CD14-positive monocyte (primary cell): Measurements from ENCODE around the gene BANK1. TPM values are rescaled to one million over a fixed set of nuclear protein-coding genes. Genes with fewer than 3 reads are reported as not detected.
"Not testable (repeated sequence)": the region's sequence is repeated elsewhere in the genome, so short reads cannot be mapped to it uniquely, and the experiment has no call there.

Experiments
- DNase-seq, 3 donors: peaks; one replicate each; pipeline ENCODE4 v3.0.0-alpha.2; 2011 to 2022
- H2AFZ ChIP-seq: 2 replicates; pipeline ENCODE4 v1.6.0; 2012; ENCODE audit warnings: mild to moderate bottlenecking, low read depth, low read length, inconsistent platforms; ENCODE audit not compliant: insufficient read depth, poor library complexity, severe bottlenecking
- H3K27ac ChIP-seq, 2 donors: 1 replicate in 1 of 2; 2 replicates in 1 of 2; pipeline ENCODE4 v1.5.1; 2012 to 2013; ENCODE audit warnings: low read length in 2 of 2, control low read depth in 1 of 2, inconsistent platforms in 1 of 2, low read depth in 1 of 2, mild to moderate bottlenecking in 1 of 2
- H3K27me3 ChIP-seq, 2 donors: one replicate each; pipeline versions ENCODE4 v1.6.0 to v1.6.1; 2011 to 2013; ENCODE audit warnings: low read length in 2 of 2; ENCODE audit not compliant: control insufficient read depth in 2 of 2, insufficient read depth in 2 of 2
- H3K36me3 ChIP-seq, 2 donors: replicated peaks in 1 of 2; 1 replicate in 1 of 2; 2 replicates in 1 of 2; pipeline versions ENCODE4 v1.5.1 to v1.6.1; 2012 to 2013; ENCODE audit warnings: low read length in 2 of 2, control low read depth in 1 of 2, inconsistent platforms in 1 of 2, mild to moderate bottlenecking in 1 of 2; ENCODE audit not compliant: insufficient read depth in 2 of 2, control insufficient read depth in 1 of 2
- H3K4me1 ChIP-seq, 2 donors: 1 replicate in 1 of 2; 2 replicates in 1 of 2; pipeline versions ENCODE4 v1.5.1 to v1.6.1; 2012 to 2013; ENCODE audit warnings: low read length in 2 of 2, control low read depth in 1 of 2, inconsistent platforms in 1 of 2, mild to moderate bottlenecking in 1 of 2, moderate library complexity in 1 of 2; ENCODE audit not compliant: insufficient read depth in 2 of 2, control insufficient read depth in 1 of 2
- H3K4me2 ChIP-seq: replicated peaks from 2 replicates; pipeline ENCODE3; 2012; ENCODE audit warnings: low read length, moderate library complexity, mild to moderate bottlenecking; ENCODE audit not compliant: poor library complexity, severe bottlenecking; ENCODE audit errors: extremely low read depth
- H3K4me3 ChIP-seq, 3 experiments: fragments of 200-600 bp in 1 of 3; sonication (generic) in 1 of 3; replicated peaks in 1 of 3; 1 replicate in 2 of 3; 2 replicates in 1 of 3; pipeline ENCODE4 v1.5.1; 2011 to 2013; ENCODE audit warnings: low read length in 3 of 3, mild to moderate bottlenecking in 3 of 3, control low read depth in 2 of 3, low read depth in 2 of 3, inconsistent platforms in 1 of 3, moderate library complexity in 1 of 3
- H3K79me2 ChIP-seq: 2 replicates; pipeline ENCODE4 v1.6.0; 2012; ENCODE audit warnings: mild to moderate bottlenecking, control low read depth, inconsistent platforms, low read length, moderate library complexity; ENCODE audit not compliant: insufficient read depth
- H3K9ac ChIP-seq: 2 replicates; pipeline ENCODE4 v1.6.0; 2017; ENCODE audit warnings: low read length, mild to moderate bottlenecking; ENCODE audit not compliant: insufficient read depth, poor library complexity, severe bottlenecking
- H3K9me3 ChIP-seq, 2 donors: replicated peaks in 1 of 2; 1 replicate in 1 of 2; 2 replicates in 1 of 2; pipeline versions ENCODE4 v1.5.1 to v1.6.1; 2012 to 2013; ENCODE audit warnings: low read length in 2 of 2, control low read depth in 1 of 2; ENCODE audit not compliant: control insufficient read depth in 1 of 2, insufficient read depth in 1 of 2
- H4K20me1 ChIP-seq: 2 replicates; pipeline ENCODE4 v1.6.0; 2012; ENCODE audit warnings: mild to moderate bottlenecking, low read length, control low read depth, moderate library complexity; ENCODE audit not compliant: insufficient read depth
- H3K27ac Mint-ChIP-seq, 7 donors: one replicate each; pipeline ENCODE4 v1.8.0; 2020; ENCODE audit warnings: mild to moderate bottlenecking in 7 of 7, mixed read lengths in 7 of 7, moderate library complexity in 6 of 7, inconsistent platforms in 2 of 7
- H3K27me3 Mint-ChIP-seq, 3 donors: one replicate each; pipeline ENCODE4 v1.8.0; 2021 to 2022; ENCODE audit warnings: low read depth in 3 of 3, mild to moderate bottlenecking in 3 of 3, mixed read lengths in 3 of 3, moderate library complexity in 3 of 3, inconsistent platforms in 1 of 3
- H3K36me3 Mint-ChIP-seq, 2 donors: one replicate each; pipeline ENCODE4 v1.8.0; 2020; ENCODE audit warnings: mixed read lengths in 2 of 2, inconsistent platforms in 1 of 2, mild to moderate bottlenecking in 1 of 2
- H3K4me1 Mint-ChIP-seq: one replicate; pipeline ENCODE4 v1.8.0; 2020; ENCODE audit warnings: mild to moderate bottlenecking, mixed read lengths
- H3K4me3 Mint-ChIP-seq, 2 donors: one replicate each; pipeline ENCODE4 v1.8.0; 2020; ENCODE audit warnings: mild to moderate bottlenecking in 2 of 2, mixed read lengths in 2 of 2, moderate library complexity in 1 of 2
- H3K9me3 Mint-ChIP-seq, 7 donors: one replicate each; pipeline ENCODE4 v1.8.0; 2020 to 2022; ENCODE audit warnings: mixed read lengths in 7 of 7, mild to moderate bottlenecking in 6 of 7, moderate library complexity in 6 of 7, inconsistent platforms in 2 of 7
- WGBS: methylation state at CpG from one replicate; pipeline ENCODE4 v1.1.5; 2013; ENCODE audit warnings: missing lambda C conversion rate; ENCODE audit not compliant: insufficient coverage; 5-methylcytosine and 5-hydroxymethylcytosine counted together
- intact Hi-C, 2 donors: fragments of 100-400 bp; cut with micrococcal nuclease; formaldehyde crosslinking; loops; one replicate each; pipeline versions ENCODE4 v1.15.0 to v1.15.1; 2023
- polyA plus RNA-seq, 3 donors: library from polyadenylated mRNA; depleted of rRNA in 1 of 3; unstranded in 2 of 3; stranded (reverse) in 1 of 3; fragments of 300-500 nt in 2 of 3; fragments of >200 nt in 1 of 3; fragmentation: Illumina TruSeq in 2 of 3; gene quantifications; 1 replicate in 2 of 3; 2 replicates in 1 of 3; pipeline ENCODE4 v1.2.3, GENCODE V29; 2012 to 2021
- TF ChIP-seq, protein P1 (sequence below): fragments of 200-600 bp; IDR thresholded peaks from one replicate; pipeline ENCODE4 v1.8.0; 2022; ENCODE audit warnings: antibody characterized with exemption, mild to moderate bottlenecking

BANK1 gene
- polyA plus RNA-seq, 3 donors: 2.6 to 5.2 (median 2.9) TPM

DNA sequence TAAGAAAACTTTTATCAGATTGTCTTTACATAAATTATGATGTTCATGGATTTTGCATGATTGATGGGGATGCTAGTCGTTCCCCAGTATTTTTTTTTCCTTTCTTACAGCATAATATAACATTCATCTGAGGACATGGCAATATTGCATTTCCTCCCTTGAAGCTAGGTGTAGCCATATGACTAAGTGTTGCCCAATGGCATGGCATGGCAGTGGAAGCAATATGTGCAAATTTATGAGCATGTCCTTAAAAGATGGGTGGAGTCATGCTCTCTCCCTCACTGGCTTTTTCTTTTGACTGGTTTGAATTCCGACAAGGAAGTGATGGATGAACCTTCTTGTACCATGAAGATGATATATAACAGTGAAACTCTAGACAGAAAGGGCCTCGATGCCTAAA lies 96.3 kb downstream of the BANK1 start:
- Mint-ChIP-seq H3K36me3 (no peaks in the 10 kb centered on the region), H3K4me3 (no peak overlapping the region), H3K9me3 (peaks cover 0 to 8% (median 5%) of the 10 kb centered on the region in 7 donors), H3K4me1 (no peaks in the 10 kb centered on the region), H3K27ac (no peak overlapping the region), H3K27me3 (no peaks in the 10 kb centered on the region)
- Histone ChIP-seq H3K79me2 (no peaks in the 10 kb centered on the region), H3K9me3 (peaks cover 0 to 6% of the 10 kb centered on the region in 2 donors), H2AFZ (no peak overlapping the region), H3K27ac (no peak overlapping the region), H3K36me3 (no peaks in the 10 kb centered on the region), H4K20me1 (no peaks in the 10 kb centered on the region), H3K9ac (no peak overlapping the region), H3K4me3 (no peak overlapping the region), H3K27me3 (no peaks in the 10 kb centered on the region), H3K4me2 (no peak overlapping the region), H3K4me1 (no peaks in the 10 kb centered on the region)
- no CpG with 5 or more reads among the region's 3 CpGs for WGBS
- intact Hi-C loops: no loop called here
- no peak for DNase-seq
- TF ChIP-seq, protein P1, sequence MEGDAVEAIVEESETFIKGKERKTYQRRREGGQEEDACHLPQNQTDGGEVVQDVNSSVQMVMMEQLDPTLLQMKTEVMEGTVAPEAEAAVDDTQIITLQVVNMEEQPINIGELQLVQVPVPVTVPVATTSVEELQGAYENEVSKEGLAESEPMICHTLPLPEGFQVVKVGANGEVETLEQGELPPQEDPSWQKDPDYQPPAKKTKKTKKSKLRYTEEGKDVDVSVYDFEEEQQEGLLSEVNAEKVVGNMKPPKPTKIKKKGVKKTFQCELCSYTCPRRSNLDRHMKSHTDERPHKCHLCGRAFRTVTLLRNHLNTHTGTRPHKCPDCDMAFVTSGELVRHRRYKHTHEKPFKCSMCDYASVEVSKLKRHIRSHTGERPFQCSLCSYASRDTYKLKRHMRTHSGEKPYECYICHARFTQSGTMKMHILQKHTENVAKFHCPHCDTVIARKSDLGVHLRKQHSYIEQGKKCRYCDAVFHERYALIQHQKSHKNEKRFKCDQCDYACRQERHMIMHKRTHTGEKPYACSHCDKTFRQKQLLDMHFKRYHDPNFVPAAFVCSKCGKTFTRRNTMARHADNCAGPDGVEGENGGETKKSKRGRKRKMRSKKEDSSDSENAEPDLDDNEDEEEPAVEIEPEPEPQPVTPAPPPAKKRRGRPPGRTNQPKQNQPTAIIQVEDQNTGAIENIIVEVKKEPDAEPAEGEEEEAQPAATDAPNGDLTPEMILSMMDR: no peak

GRCh38 chr4:101888472-101888871 lies 97.9 kb downstream of the BANK1 start:
- TF ChIP-seq, protein P1: no peak
- no peaks in the 10 kb centered on the region for H3K4me1 ChIP-seq
- no peaks in the 10 kb centered on the region for H3K79me2 ChIP-seq
- H3K27ac Mint-ChIP-seq: no peak overlapping the region
- intact Hi-C loops: no loop called here
- H4K20me1 ChIP-seq: no peaks in the 10 kb centered on the region
- H2AFZ ChIP-seq: no peak overlapping the region
- no CpG with 5 or more reads among the region's 4 CpGs for WGBS
- no peak overlapping the region for H3K4me2 ChIP-seq
- H3K4me3 ChIP-seq: no peak overlapping the region
- H3K27ac ChIP-seq: no peak overlapping the region
- DNase-seq: no peak
- H3K4me3 Mint-ChIP-seq: no peak overlapping the region
- H3K36me3 Mint-ChIP-seq: no peaks in the 10 kb centered on the region
- no peaks in the 10 kb centered on the region for H3K36me3 ChIP-seq
- H3K9ac ChIP-seq: no peak overlapping the region
- peaks cover 0 to 6% of the 10 kb centered on the region in 2 donors for H3K9me3 ChIP-seq
- no peaks in the 10 kb centered on the region for H3K4me1 Mint-ChIP-seq
- H3K27me3 Mint-ChIP-seq: no peaks in the 10 kb centered on the region
- no peaks in the 10 kb centered on the region for H3K27me3 ChIP-seq
- H3K9me3 Mint-ChIP-seq: peaks cover 0 to 8% (median 5%) of the 10 kb centered on the region in 7 donors

DNA sequence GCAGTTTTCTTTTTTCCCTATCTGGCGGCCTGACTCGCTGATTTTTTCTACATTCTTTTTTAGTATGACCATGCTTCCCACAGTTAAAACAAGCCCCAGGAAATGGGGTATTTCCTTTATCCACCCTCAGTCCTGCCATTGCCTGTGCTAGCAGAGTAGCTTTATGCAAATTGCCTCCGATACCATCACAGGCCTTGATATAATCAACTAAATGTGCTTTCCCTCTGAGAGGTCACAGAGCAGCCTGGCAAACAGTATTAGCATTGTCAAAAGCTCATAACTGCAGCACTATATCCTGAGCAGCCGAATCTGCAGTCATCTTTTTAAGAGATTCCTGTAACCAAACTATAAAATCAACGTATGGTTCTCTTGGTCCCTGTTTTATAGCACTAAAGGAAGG lies 115.0 kb downstream of the BANK1 start:
- H4K20me1 ChIP-seq, H3K79me2 ChIP-seq, H3K4me3 ChIP-seq, intact Hi-C loops, H3K27me3 Mint-ChIP-seq, H3K27me3 ChIP-seq, H3K4me1 ChIP-seq, H3K4me1 Mint-ChIP-seq, H3K9me3 ChIP-seq, H3K36me3 ChIP-seq, H2AFZ ChIP-seq, H3K27ac Mint-ChIP-seq, DNase-seq, H3K9ac ChIP-seq, H3K4me3 Mint-ChIP-seq, H3K36me3 Mint-ChIP-seq, H3K27ac ChIP-seq, H3K4me2 ChIP-seq: not testable (repeated sequence)
- WGBS: 94% methylated on average over 3 of the region's 5 CpGs
- peaks cover 4 to 21% (median 10%) of the 10 kb centered on the region in 7 donors for H3K9me3 Mint-ChIP-seq
